Neuronal stem cell (in vitro differentiated cells): ENCODE data around the gene TPM2.

Experiments
- DNase-seq: peaks from one replicate; pipeline ENCODE4 v3.0.0-alpha.2; 2013; ENCODE audit warnings: low spot score
- H2AFZ ChIP-seq: one replicate; pipeline ENCODE4 v1.6.1; 2013; ENCODE audit warnings: mild to moderate bottlenecking, low read length, inconsistent platforms
- H2AK5ac ChIP-seq: 2 replicates; pipeline ENCODE4 v1.6.1; 2013; ENCODE audit warnings: low read depth, mild to moderate bottlenecking, inconsistent platforms, low read length, moderate library complexity, mixed read lengths
- H2BK120ac ChIP-seq: 2 replicates; pipeline ENCODE4 v1.6.1; 2013; ENCODE audit warnings: low read depth, mild to moderate bottlenecking, inconsistent platforms, low read length, moderate library complexity, mixed read lengths
- H2BK12ac ChIP-seq: one replicate; pipeline ENCODE4 v1.6.1; 2013; ENCODE audit warnings: low read length, inconsistent platforms
- H2BK15ac ChIP-seq: 2 replicates; pipeline ENCODE4 v1.6.1; 2013; ENCODE audit warnings: mild to moderate bottlenecking, low read length, inconsistent platforms, mixed read lengths
- H2BK5ac ChIP-seq: one replicate; pipeline ENCODE4 v1.6.1; 2013; ENCODE audit warnings: inconsistent platforms, mild to moderate bottlenecking, low read length, moderate library complexity
- H3K14ac ChIP-seq: one replicate; pipeline ENCODE4 v1.6.1; 2013; ENCODE audit warnings: low read length, inconsistent platforms
- H3K18ac ChIP-seq: 2 replicates; pipeline ENCODE4 v1.6.1; 2013; ENCODE audit warnings: low read length, inconsistent platforms
- H3K23ac ChIP-seq: 2 replicates; pipeline ENCODE4 v1.6.1; 2013; ENCODE audit warnings: low read depth, mild to moderate bottlenecking, mixed read lengths, low read length, inconsistent platforms; ENCODE audit not compliant: poor library complexity
- H3K27ac ChIP-seq: replicated peaks from 3 replicates; pipeline ENCODE4 v1.5.1; 2013; ENCODE audit warnings: low read length, inconsistent platforms
- H3K27me3 ChIP-seq, 3 experiments: 2 replicates each; pipeline ENCODE4 v1.6.1; 2013; ENCODE audit warnings: low read length in 3 of 3, mild to moderate bottlenecking in 2 of 3, inconsistent platforms in 1 of 3, low read depth in 1 of 3, mixed read lengths in 1 of 3, moderate library complexity in 1 of 3; ENCODE audit not compliant: control insufficient read depth in 3 of 3, insufficient read depth in 3 of 3
- H3K36me3 ChIP-seq, 2 donors: replicated peaks in 1 of 2; 2 replicates each; pipeline ENCODE4 v1.6.1; 2013; ENCODE audit warnings: low read length in 2 of 2; ENCODE audit not compliant: control insufficient read depth in 2 of 2, insufficient read depth in 2 of 2
- H3K4ac ChIP-seq: 2 replicates; pipeline ENCODE4 v1.6.1; 2013; ENCODE audit warnings: inconsistent platforms, mild to moderate bottlenecking, low read length, moderate library complexity
- H3K4me1 ChIP-seq, 2 donors: 1 replicate in 1 of 2; 2 replicates in 1 of 2; pipeline ENCODE4 v1.6.1; 2013; ENCODE audit warnings: low read length in 2 of 2, low read depth in 1 of 2; ENCODE audit not compliant: control insufficient read depth in 2 of 2, insufficient read depth in 1 of 2
- H3K4me2 ChIP-seq: one replicate; pipeline ENCODE4 v1.6.1; 2013; ENCODE audit warnings: mild to moderate bottlenecking, low read length, inconsistent platforms; ENCODE audit not compliant: insufficient read depth, poor library complexity, severe bottlenecking
- H3K4me3 ChIP-seq, 2 donors: 2 replicates each; pipeline ENCODE4 v1.5.1; 2013; ENCODE audit warnings: low read length in 2 of 2, mild to moderate bottlenecking in 2 of 2, inconsistent platforms in 1 of 2, moderate library complexity in 1 of 2
- H3K79me1 ChIP-seq: one replicate; pipeline ENCODE4 v1.6.1; 2013; ENCODE audit warnings: low read depth, mild to moderate bottlenecking, inconsistent platforms, low read length, moderate library complexity
- H3K9ac ChIP-seq: one replicate; pipeline ENCODE4 v1.6.1; 2013; ENCODE audit warnings: mild to moderate bottlenecking, low read depth, low read length, inconsistent platforms; ENCODE audit not compliant: poor library complexity
- H3K9me3 ChIP-seq, 2 donors: replicated peaks in 1 of 2; 2 replicates each; pipeline versions ENCODE3 to v1.6.1; 2013; ENCODE audit warnings: low read length in 2 of 2, mild to moderate bottlenecking in 2 of 2, inconsistent platforms in 1 of 2, low read depth in 1 of 2, mixed read lengths in 1 of 2, moderate library complexity in 1 of 2; ENCODE audit not compliant: control insufficient read depth in 2 of 2, insufficient read depth in 1 of 2
- H4K8ac ChIP-seq: one replicate; pipeline ENCODE4 v1.6.1; 2013; ENCODE audit warnings: low read depth, mild to moderate bottlenecking, inconsistent platforms, low read length, moderate library complexity
- H4K91ac ChIP-seq: one replicate; pipeline ENCODE4 v1.6.1; 2013; ENCODE audit warnings: low read length, low read depth, mild to moderate bottlenecking, inconsistent platforms; ENCODE audit not compliant: poor library complexity
- WGBS, 2 donors: extraction: QIAGEN DNeasy Blood & Tissue Kit; methylation state at CpG; one replicate each; pipeline ENCODE4 v1.1.7; 2013; ENCODE audit warnings: missing lambda C conversion rate in 2 of 2, mixed read lengths in 1 of 2; ENCODE audit not compliant: insufficient read length in 2 of 2, insufficient replicate concordance in 1 of 2; ENCODE audit errors: extremely low coverage in 2 of 2; 5-methylcytosine and 5-hydroxymethylcytosine counted together

Gene TPM2

DNA sequence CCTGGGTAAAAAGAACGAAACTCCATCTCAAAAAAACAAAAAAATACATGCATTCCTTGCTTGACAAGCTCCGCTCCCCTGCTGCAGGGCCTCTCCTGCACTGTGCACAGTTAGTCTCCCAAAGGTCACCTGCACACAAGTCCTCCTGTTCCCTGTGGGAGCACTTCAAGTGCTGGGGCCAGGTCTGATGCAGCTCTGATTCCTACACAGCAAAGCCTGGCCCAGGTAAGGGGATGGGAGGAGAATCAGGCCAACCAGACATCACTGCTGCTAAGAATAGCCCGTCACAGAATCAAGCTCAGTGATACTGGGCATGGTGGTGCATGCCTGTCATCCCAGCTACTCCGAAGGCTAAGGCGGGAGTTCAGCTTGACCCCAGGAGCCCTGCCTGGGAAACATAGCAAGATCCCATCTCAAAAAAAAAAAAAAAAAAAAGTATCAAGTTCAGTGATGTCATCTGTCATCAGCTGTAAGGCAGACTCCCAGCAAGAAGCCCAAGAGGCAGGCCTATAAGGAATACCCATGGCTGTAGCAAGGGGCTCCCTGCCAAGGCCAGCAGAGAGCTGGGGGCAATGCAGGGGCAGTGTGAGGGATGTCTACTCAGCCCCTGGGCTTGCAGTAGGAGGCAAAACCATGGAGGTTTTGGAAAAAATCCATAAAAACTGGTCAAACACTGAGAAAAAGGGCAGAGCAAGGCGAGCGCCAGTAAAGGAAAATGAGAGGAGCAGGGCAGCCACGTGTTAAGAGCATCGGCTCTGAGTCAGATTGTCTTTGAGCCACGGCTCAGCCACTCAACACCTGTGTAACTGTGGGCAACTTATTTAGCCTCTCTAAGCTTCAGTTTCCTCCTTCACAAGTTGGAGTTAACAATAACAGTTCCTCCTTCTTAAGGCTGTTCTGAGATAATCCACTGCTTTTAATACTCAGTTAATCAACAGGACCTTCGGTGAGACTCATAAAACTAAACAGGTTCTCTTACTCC, 3.2 kb downstream of the TPM2 start:
- Histone ChIP-seq H3K4me2 (no peak overlapping the region), H3K4ac (no peak overlapping the region), H3K9me3 (no peaks in the 10 kb centered on the region), H3K4me1 (peaks cover 7 to 19% of the 10 kb centered on the region in 2 donors), H3K27ac (no peak overlapping the region), H4K8ac (no peak overlapping the region), H2BK120ac (no peak overlapping the region), H2BK5ac (no peak overlapping the region), H4K91ac (no peak overlapping the region), H3K23ac (no peak overlapping the region), H2BK15ac (no peak overlapping the region), H3K14ac (no peak overlapping the region), H3K79me1 (peaks cover 6% of the 10 kb centered on the region), H3K9ac (no peak overlapping the region), H3K36me3 (peaks cover 19 to 33% of the 10 kb centered on the region in 2 donors), H2AFZ (no peak overlapping the region), H3K4me3 (no peak overlapping the region), H3K27me3 (no peaks in the 10 kb centered on the region), H2BK12ac (no peak overlapping the region), H3K18ac (no peak overlapping the region), H2AK5ac (no peak overlapping the region)
- WGBS, 2 donors, result no CpG with 5 or more reads among the region's 11 CpGs
- DNase-seq, result no peak

DNA sequence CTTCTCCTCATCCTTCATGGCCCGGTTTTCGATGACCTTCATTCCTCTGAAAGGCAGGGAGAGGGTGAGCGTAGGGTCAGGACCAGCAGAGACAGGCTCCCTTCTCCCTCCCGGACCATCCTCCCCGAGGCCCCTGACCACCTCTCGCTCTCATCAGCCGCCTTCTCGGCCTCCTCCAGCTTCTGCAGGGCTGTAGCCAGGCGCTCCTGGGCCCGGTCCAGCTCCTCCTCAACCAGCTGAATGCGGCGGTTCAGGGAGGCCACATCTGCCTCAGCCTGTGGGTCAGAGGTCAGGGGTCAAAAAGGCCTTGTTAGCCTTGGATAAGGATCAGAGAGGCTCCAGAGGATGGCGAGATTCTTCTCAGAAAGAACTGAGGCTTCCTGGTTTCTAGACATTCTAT, 4.2 kb downstream of the TPM2 start:
- Histone ChIP-seq H2AK5ac (no peak overlapping the region), H3K27me3 (no peaks in the 10 kb centered on the region), H4K91ac (no peak overlapping the region), H3K4me1 (peaks cover 3 to 20% of the 10 kb centered on the region in 2 donors), H3K4me2 (no peak overlapping the region), H3K14ac (no peak overlapping the region), H3K23ac (peak overlapping the region; percentile 37), H3K79me1 (peaks cover 6% of the 10 kb centered on the region), H3K18ac (no peak overlapping the region), H2BK5ac (no peak overlapping the region), H3K27ac (no peak overlapping the region), H3K36me3 (peaks cover 19 to 35% of the 10 kb centered on the region in 2 donors), H3K9me3 (no peaks in the 10 kb centered on the region), H3K4me3 (no peak overlapping the region), H2BK15ac (no peak overlapping the region), H3K9ac (peak overlapping the region; percentile 38), H3K4ac (no peak overlapping the region), H2AFZ (no peak overlapping the region), H2BK12ac (no peak overlapping the region), H4K8ac (no peak overlapping the region), H2BK120ac (no peak overlapping the region)
- no CpG with 5 or more reads among the region's 13 CpGs for WGBS, 2 donors
- no peak for DNase-seq

DNA sequence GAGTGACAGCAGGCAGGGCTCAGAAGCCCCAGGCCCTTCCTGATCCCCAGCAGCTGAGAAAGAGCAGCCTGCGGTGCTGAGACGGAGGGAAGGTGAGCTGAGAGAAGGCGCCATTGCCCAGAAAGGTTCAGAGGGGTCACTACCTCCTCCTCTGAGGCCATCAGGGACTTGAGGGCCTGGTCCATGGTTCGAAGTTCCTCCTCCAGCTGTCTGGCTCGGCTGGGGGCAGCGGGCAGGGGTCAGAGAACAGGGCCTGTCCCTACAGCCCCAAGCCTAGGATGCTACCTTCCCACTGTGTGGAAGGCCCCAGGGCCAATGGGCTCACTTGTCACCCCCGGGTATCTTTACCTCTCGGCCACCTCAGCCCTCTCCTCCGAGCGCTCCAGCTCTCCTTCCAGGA, 4.8 kb downstream of the TPM2 start:
- H2AFZ ChIP-seq, result no peak overlapping the region
- no peak overlapping the region for H4K91ac ChIP-seq
- H3K23ac ChIP-seq, result peak overlapping the region; percentile 37
- H3K27ac ChIP-seq, result no peak overlapping the region
- no peak overlapping the region for H3K4me2 ChIP-seq
- H2AK5ac ChIP-seq, result no peak overlapping the region
- no peak overlapping the region for H3K9ac ChIP-seq
- H3K4me3 ChIP-seq, result no peak overlapping the region
- H2BK5ac ChIP-seq, result no peak overlapping the region
- H3K79me1 ChIP-seq, result peaks cover 6% of the 10 kb centered on the region
- H2BK120ac ChIP-seq, result no peak overlapping the region
- no CpG with 5 or more reads among the region's 10 CpGs for WGBS, 2 donors
- no peaks in the 10 kb centered on the region for H3K27me3 ChIP-seq
- no peaks in the 10 kb centered on the region for H3K9me3 ChIP-seq
- no peak overlapping the region for H3K14ac ChIP-seq
- no peak overlapping the region for H4K8ac ChIP-seq
- H3K18ac ChIP-seq, result no peak overlapping the region
- DNase-seq, result no peak
- peaks cover 0 to 22% of the 10 kb centered on the region in 2 donors for H3K4me1 ChIP-seq
- peaks cover 19 to 35% of the 10 kb centered on the region in 2 donors for H3K36me3 ChIP-seq
- H2BK15ac ChIP-seq, result no peak overlapping the region
- H2BK12ac ChIP-seq, result no peak overlapping the region
- no peak overlapping the region for H3K4ac ChIP-seq

GRCh38 chr9:35683323-35683722, 6.4 kb downstream of the TPM2 start:
- H3K4me2 ChIP-seq, result no peak overlapping the region
- no peak overlapping the region for H4K91ac ChIP-seq
- no CpG with 5 or more reads among the region's 2 CpGs for WGBS, 2 donors
- H2BK120ac ChIP-seq, result no peak overlapping the region
- H3K36me3 ChIP-seq, result peaks cover 19 to 35% of the 10 kb centered on the region in 2 donors
- H3K79me1 ChIP-seq, result peaks cover 2% of the 10 kb centered on the region
- no peak overlapping the region for H3K4me3 ChIP-seq
- no peak overlapping the region for H2BK5ac ChIP-seq
- no peak overlapping the region for H3K9ac ChIP-seq
- no peak overlapping the region for H2AK5ac ChIP-seq
- no peak overlapping the region for H2BK15ac ChIP-seq
- H3K18ac ChIP-seq, result no peak overlapping the region
- H3K4ac ChIP-seq, result no peak overlapping the region
- no peak overlapping the region for H3K23ac ChIP-seq
- no peaks in the 10 kb centered on the region for H3K27me3 ChIP-seq
- H3K27ac ChIP-seq, result no peak overlapping the region
- no peak overlapping the region for H4K8ac ChIP-seq
- H3K4me1 ChIP-seq, result peaks cover 0 to 22% of the 10 kb centered on the region in 2 donors
- H3K14ac ChIP-seq, result no peak overlapping the region
- no peak overlapping the region for H2BK12ac ChIP-seq
- DNase-seq, result no peak
- H3K9me3 ChIP-seq, result no peaks in the 10 kb centered on the region
- no peak overlapping the region for H2AFZ ChIP-seq
